Islet of Langerhans (tissue), 1 donor: Measurements from ENCODE around the gene TMEM242.

ENCODE experiments used
- FAIRE-seq: peaks from one replicate; lab custom pipeline; 2011; peaks lifted over from hg19 to GRCh38; lab: Jason Lieb, UNC

The TMEM242 gene

GRCh38 chr6:157246771-157247484, 76.4 kb downstream of the TMEM242 start:
- no peak for FAIRE-seq

- FAIRE-seq, result no peak
These were observed 77.2 kb downstream of the TMEM242 start for GRCh38 chr6:157246048-157246630.

- FAIRE-seq, result no peak
These were observed 77.9 kb downstream of the TMEM242 start for GRCh38 chr6:157245436-157245835.

- FAIRE-seq, result no peak
These were observed 78.5 kb downstream of the TMEM242 start for GRCh38 chr6:157244780-157245179.

GRCh38 chr6:157244175-157244574, 79.1 kb downstream of the TMEM242 start:
- FAIRE-seq, result no peak

GRCh38 chr6:157242791-157243190, 80.5 kb downstream of the TMEM242 start:
- no peak for FAIRE-seq

- no peak for FAIRE-seq
These were observed 82.4 kb downstream of the TMEM242 start for GRCh38 chr6:157240960-157241311.

GRCh38 chr6:157240059-157240959, 83.0 kb downstream of the TMEM242 start:
- no peak for FAIRE-seq

- FAIRE-seq, result no peak
These were observed 83.7 kb downstream of the TMEM242 start for GRCh38 chr6:157239671-157240058.
